H1 (cell line): Measurements from ENCODE around the gene OCEL1. TPM values are rescaled to one million over a fixed set of nuclear protein-coding genes. Genes with fewer than 3 reads are reported as not detected.

Experiments
- BACH1 ChIP-seq: IDR thresholded peaks from 2 replicates; pipeline ENCODE4 v1.6.1; 2012; ENCODE audit warnings: low read length, improper control_type of control experiment
- CTBP2 ChIP-seq: IDR thresholded peaks from 2 replicates; pipeline ENCODE4 v1.7.0; 2011; ENCODE audit warnings: borderline replicate concordance, mild to moderate bottlenecking, moderate library complexity, mixed read lengths, low read length; ENCODE audit not compliant: insufficient read depth, insufficient read length
- CTCF ChIP-seq, 3 experiments: IDR thresholded peaks; 1 replicate in 2 of 3; 2 replicates in 1 of 3; pipeline versions ENCODE4 v1.5.1 to v1.6.1; 2011; ENCODE audit warnings: low read length in 3 of 3, mild to moderate bottlenecking in 3 of 3, inconsistent platforms in 2 of 3, low read depth in 1 of 3, moderate library complexity in 1 of 3; ENCODE audit not compliant: insufficient read depth in 1 of 3; ENCODE audit errors: control extremely low read depth in 1 of 3
- EGR1 ChIP-seq: IDR thresholded peaks from 2 replicates; pipeline ENCODE4 v1.6.1; 2011; ENCODE audit warnings: low read depth, low read length, borderline replicate concordance
- KDM5A ChIP-seq: fragments of 200-600 bp; IDR thresholded peaks from 2 replicates; pipeline ENCODE4 v1.7.1; 2012; ENCODE audit warnings: mild to moderate bottlenecking, low read length, inconsistent platforms, mixed read lengths
- MAX ChIP-seq: IDR thresholded peaks from 2 replicates; pipeline ENCODE4 v1.6.1; 2012; ENCODE audit warnings: inconsistent platforms
- PHF8 ChIP-seq: fragments of 200-600 bp; sonication (generic); conservative IDR thresholded peaks from 2 replicates; pipeline ENCODE4 v1.7.1; 2012; ENCODE audit warnings: low read depth, mild to moderate bottlenecking, inconsistent platforms, low read length, moderate library complexity
- RBBP5 ChIP-seq: IDR thresholded peaks from 2 replicates; pipeline ENCODE4 v1.7.1; 2012; ENCODE audit warnings: low read depth, mild to moderate bottlenecking, inconsistent platforms, low read length, moderate library complexity, borderline replicate concordance
- SAP30 ChIP-seq: fragments of 300-600 bp; sonication (generic); IDR thresholded peaks from 2 replicates; pipeline ENCODE4 v1.7.1; 2012; ENCODE audit warnings: low read length, moderate library complexity, mild to moderate bottlenecking, inconsistent platforms; ENCODE audit not compliant: insufficient read depth, insufficient replicate concordance
- SIN3A ChIP-seq, 2 experiments: IDR thresholded peaks in 1 of 2; conservative IDR thresholded peaks in 1 of 2; 2 replicates each; pipeline ENCODE4 v1.6.1; 2011 to 2012; ENCODE audit warnings: low read length in 2 of 2, improper control_type of control experiment in 1 of 2, low read depth in 1 of 2, mild to moderate bottlenecking in 1 of 2
- SRF ChIP-seq: IDR thresholded peaks from 2 replicates; pipeline ENCODE4 v1.6.1; 2011; ENCODE audit warnings: mild to moderate bottlenecking, low read depth, low read length, moderate library complexity
- TAF1 ChIP-seq: IDR thresholded peaks from 2 replicates; pipeline ENCODE4 v1.6.1; 2011; ENCODE audit warnings: mild to moderate bottlenecking, low read depth, low read length
- TEAD4 ChIP-seq: IDR thresholded peaks from 2 replicates; pipeline ENCODE4 v1.6.1; 2012; ENCODE audit warnings: low read depth, low read length, inconsistent platforms, mixed read lengths
- polyA plus RNA-seq, 7 experiments: library from polyadenylated mRNA; depleted of rRNA in 3 of 7; stranded (reverse) in 5 of 7; unstranded in 2 of 7; fragments of >200 nt in 5 of 7; fragments of 200-250 nt in 2 of 7; gene quantifications; 1 replicate in 5 of 7; 2 replicates in 1 of 7; 4 replicates in 1 of 7; pipeline versions ENCODE4 v1.2.1 to v1.2.3, GENCODE V29; 2011 to 2013; ENCODE audit warnings: missing spikeins in 2 of 7, mixed read lengths in 2 of 7
- total RNA-seq: library from RNA; stranded (reverse); fragmentation: NEBNext Ultra II Directional; extraction: Animal tissue kit (Norgen Biotek cat#: 25700); gene quantifications from 2 replicates; pipeline ENCODE4 v1.2.1, GENCODE V29; 2021
- TF ChIP-seq, protein P1 (sequence below): IDR thresholded peaks from 2 replicates; pipeline ENCODE4 v1.6.1; 2011; ENCODE audit warnings: low read length, improper control_type of control experiment

Gene OCEL1
- total and polyA plus RNA-seq, 2 of the 8 experiments (the other 6 are each of a cell fraction or from before 2014, with no cell fraction given): 13.3 to 32.6 TPM

- TF ChIP-seq CTBP2: no peak
- no peak for TF ChIP-seq BACH1
- TF ChIP-seq PHF8: no peak
- TF ChIP-seq CTCF (IDR thresholded peaks at IDR 0.05; ENCODE audit: control extremely low read depth in 1 of 3, insufficient read depth in 1 of 3, low read depth in 1 of 3, low read length in 3 of 3): peak; percentile 95 to 96 (median 96)
- TF ChIP-seq RBBP5: no peak
- no peak for TF ChIP-seq EGR1
- TF ChIP-seq TEAD4: no peak
- TF ChIP-seq SRF: no peak
- TF ChIP-seq SAP30: no peak
- TF ChIP-seq TAF1: no peak
- TF ChIP-seq KDM5A: no peak
- TF ChIP-seq MAX: peak; percentile 26; the same call in 1 of the 2 replicates
- TF ChIP-seq SIN3A (conservative IDR thresholded peaks at IDR 0.05 in 1 of 2, IDR thresholded peaks at IDR 0.05 in 1 of 2; ENCODE audit: low read depth in 1 of 2, low read length in 2 of 2): 0 out of 4 replicates have a peak, but pooled peaks of 1 of the 2 experiments have one; percentile 58
- TF ChIP-seq, protein P1, sequence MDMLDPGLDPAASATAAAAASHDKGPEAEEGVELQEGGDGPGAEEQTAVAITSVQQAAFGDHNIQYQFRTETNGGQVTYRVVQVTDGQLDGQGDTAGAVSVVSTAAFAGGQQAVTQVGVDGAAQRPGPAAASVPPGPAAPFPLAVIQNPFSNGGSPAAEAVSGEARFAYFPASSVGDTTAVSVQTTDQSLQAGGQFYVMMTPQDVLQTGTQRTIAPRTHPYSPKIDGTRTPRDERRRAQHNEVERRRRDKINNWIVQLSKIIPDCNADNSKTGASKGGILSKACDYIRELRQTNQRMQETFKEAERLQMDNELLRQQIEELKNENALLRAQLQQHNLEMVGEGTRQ: no peak
- TF ChIP-seq, all 59 proteins: peak for 4
These were observed 20.5 kb upstream of the OCEL1 start (continued) for GRCh38 chr19:17205237-17206140.
